GM18498 (cell line): ENCODE data around the gene STOX2.

Experiments used
- ATAC-seq: cut with Tn5 transposase; IDR thresholded peaks from one replicate; pipeline ENCODE4 v1.9.1; 2021; ENCODE audit warnings: mild to moderate bottlenecking, moderate library complexity; ENCODE audit not compliant: unreplicated experiment

Gene STOX2

GRCh38 chr4:183984566-183984965, 79.5 kb downstream of the STOX2 start:
- no peak for ATAC-seq

- no peak for ATAC-seq
These were observed 80.7 kb downstream of the STOX2 start for GRCh38 chr4:183985786-183986185.

GRCh38 chr4:183986291-183986970, 81.3 kb downstream of the STOX2 start:
- no peak for ATAC-seq

GRCh38 chr4:183986971-183987946, 82.2 kb downstream of the STOX2 start:
- no peak for ATAC-seq

GRCh38 chr4:183987987-183988392, 82.9 kb downstream of the STOX2 start:
- no peak for ATAC-seq

GRCh38 chr4:183988874-183989273, 83.8 kb downstream of the STOX2 start:
- ATAC-seq = no peak

- ATAC-seq = no peak
These were observed 84.4 kb downstream of the STOX2 start for GRCh38 chr4:183989461-183989860.

GRCh38 chr4:183989931-183990330, 84.8 kb downstream of the STOX2 start:
- no peak for ATAC-seq

GRCh38 chr4:183993676-183994075, 88.6 kb downstream of the STOX2 start:
- ATAC-seq = no peak

GRCh38 chr4:183995570-183995969, 90.5 kb downstream of the STOX2 start:
- no peak for ATAC-seq

GRCh38 chr4:183996868-183997267, 91.8 kb downstream of the STOX2 start:
- no peak for ATAC-seq

- ATAC-seq = no peak
These were observed 94.3 kb downstream of the STOX2 start for GRCh38 chr4:183999435-183999834.

- no peak for ATAC-seq
These were observed 95.6 kb downstream of the STOX2 start for GRCh38 chr4:184000457-184001396.

GRCh38 chr4:184003433-184003832, 98.3 kb downstream of the STOX2 start:
- no peak for ATAC-seq

- ATAC-seq = no peak
These were observed 102.8 kb downstream of the STOX2 start for GRCh38 chr4:184007891-184008290.

- ATAC-seq = no peak
These were observed 105.6 kb downstream of the STOX2 start for GRCh38 chr4:184010696-184011095.

GRCh38 chr4:184011826-184012380, 106.8 kb downstream of the STOX2 start:
- ATAC-seq = no peak

- no peak for ATAC-seq
These were observed 107.8 kb downstream of the STOX2 start for GRCh38 chr4:184012937-184013336.

- no peak for ATAC-seq
These were observed 109.2 kb downstream of the STOX2 start for GRCh38 chr4:184014301-184014700.
